22Rv1 (cell line): Measurements from ENCODE around the gene NOLC1.

Experiments used
- CTCF ChIP-seq: fragments of 450-650 bp; IDR thresholded peaks from 2 replicates; pipeline ENCODE4 v1.5.1; 2017; ENCODE audit warnings: mild to moderate bottlenecking
- ZFX ChIP-seq: fragments of 450-650 bp; IDR thresholded peaks from 2 replicates; pipeline ENCODE4 v1.6.1; 2017; ENCODE audit warnings: antibody characterized with exemption, borderline replicate concordance

- TF ChIP-seq CTCF, result no peak
- TF ChIP-seq ZFX, result no peak
Observed at GRCh38 chr10:102111276-102111675, 40.9 kb upstream of the NOLC1 start.
